Measurements from ENCODE around the gene PDSS2.

DNA sequence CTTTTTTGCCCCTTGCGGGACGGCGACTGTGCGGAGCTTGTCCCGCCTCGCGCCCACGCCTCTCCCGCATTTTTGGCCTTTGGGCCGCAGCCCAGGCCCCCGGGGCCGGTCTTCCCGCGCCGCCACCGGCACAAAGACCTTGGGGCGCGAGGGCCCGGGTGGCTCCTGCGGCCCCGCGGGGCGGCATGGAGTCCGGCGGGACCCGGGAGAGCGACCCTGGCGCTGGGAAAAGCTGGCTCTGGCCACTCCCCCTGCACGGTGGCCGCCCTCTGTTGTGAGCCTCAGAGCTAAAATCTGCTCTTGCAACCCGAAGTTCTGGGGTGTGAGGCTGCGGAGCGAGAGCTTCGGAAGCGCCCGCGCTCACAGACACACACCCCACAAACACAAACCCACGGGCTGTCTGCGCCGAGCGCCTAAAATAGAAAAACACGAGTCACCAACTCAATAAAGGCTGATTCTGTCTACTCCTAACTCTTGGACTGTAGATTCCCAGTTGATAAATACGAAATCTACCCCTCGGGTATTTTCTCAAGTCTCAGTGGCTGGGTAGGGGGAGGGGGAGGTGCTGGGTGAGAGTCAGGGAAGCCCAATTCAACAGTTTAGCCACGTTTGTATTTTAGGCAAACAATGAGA lies 343.6 kb downstream of the PDSS2 start:
- TF ChIP-seq POLR2A (IDR thresholded peaks at IDR 0.05; ENCODE audit: low read depth, low read length) (no peak), SMC3 (IDR thresholded peaks at IDR 0.05; ENCODE audit: low read depth, low read length) (no peak), MAFK (IDR thresholded peaks at IDR 0.05; ENCODE audit: low read depth, low read length) (no peak), FOS (IDR thresholded peaks at IDR 0.05; ENCODE audit: low read depth, low read length) (no peak), RFX5 (IDR thresholded peaks at IDR 0.05; ENCODE audit: low read depth, low read length) (no peak), CHD1 (IDR thresholded peaks at IDR 0.05; ENCODE audit: low read depth, low read length) (no peak), CEBPB (IDR thresholded peaks at IDR 0.05; ENCODE audit: low read depth, low read length) (no peak)
- TF ChIP-seq, protein P1, sequence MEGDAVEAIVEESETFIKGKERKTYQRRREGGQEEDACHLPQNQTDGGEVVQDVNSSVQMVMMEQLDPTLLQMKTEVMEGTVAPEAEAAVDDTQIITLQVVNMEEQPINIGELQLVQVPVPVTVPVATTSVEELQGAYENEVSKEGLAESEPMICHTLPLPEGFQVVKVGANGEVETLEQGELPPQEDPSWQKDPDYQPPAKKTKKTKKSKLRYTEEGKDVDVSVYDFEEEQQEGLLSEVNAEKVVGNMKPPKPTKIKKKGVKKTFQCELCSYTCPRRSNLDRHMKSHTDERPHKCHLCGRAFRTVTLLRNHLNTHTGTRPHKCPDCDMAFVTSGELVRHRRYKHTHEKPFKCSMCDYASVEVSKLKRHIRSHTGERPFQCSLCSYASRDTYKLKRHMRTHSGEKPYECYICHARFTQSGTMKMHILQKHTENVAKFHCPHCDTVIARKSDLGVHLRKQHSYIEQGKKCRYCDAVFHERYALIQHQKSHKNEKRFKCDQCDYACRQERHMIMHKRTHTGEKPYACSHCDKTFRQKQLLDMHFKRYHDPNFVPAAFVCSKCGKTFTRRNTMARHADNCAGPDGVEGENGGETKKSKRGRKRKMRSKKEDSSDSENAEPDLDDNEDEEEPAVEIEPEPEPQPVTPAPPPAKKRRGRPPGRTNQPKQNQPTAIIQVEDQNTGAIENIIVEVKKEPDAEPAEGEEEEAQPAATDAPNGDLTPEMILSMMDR (conservative IDR thresholded peaks at IDR 0.05; ENCODE audit: low read depth, low read length): no peak
- TF ChIP-seq, protein P2, sequence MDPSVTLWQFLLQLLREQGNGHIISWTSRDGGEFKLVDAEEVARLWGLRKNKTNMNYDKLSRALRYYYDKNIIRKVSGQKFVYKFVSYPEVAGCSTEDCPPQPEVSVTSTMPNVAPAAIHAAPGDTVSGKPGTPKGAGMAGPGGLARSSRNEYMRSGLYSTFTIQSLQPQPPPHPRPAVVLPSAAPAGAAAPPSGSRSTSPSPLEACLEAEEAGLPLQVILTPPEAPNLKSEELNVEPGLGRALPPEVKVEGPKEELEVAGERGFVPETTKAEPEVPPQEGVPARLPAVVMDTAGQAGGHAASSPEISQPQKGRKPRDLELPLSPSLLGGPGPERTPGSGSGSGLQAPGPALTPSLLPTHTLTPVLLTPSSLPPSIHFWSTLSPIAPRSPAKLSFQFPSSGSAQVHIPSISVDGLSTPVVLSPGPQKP (IDR thresholded peaks at IDR 0.05; ENCODE audit: borderline replicate concordance, low read depth, low read length): no peak
- TF ChIP-seq, protein P3, sequence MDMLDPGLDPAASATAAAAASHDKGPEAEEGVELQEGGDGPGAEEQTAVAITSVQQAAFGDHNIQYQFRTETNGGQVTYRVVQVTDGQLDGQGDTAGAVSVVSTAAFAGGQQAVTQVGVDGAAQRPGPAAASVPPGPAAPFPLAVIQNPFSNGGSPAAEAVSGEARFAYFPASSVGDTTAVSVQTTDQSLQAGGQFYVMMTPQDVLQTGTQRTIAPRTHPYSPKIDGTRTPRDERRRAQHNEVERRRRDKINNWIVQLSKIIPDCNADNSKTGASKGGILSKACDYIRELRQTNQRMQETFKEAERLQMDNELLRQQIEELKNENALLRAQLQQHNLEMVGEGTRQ (IDR thresholded peaks at IDR 0.05; ENCODE audit: low read depth, low read length): no peak

All from IMR-90 (cell line).